Natural killer cell (primary cell): ENCODE data around the gene PLPP3. TPM values are rescaled to one million over a fixed set of nuclear protein-coding genes. Genes with fewer than 3 reads are reported as not detected.

Source experiments
- ATAC-seq, 3 donors: fragments of 150-1000 bp in 2 of 3; fragments of 200-7000 bp in 1 of 3; cut with Tn5 transposase; 1 replicate in 1 of 3; 2 replicates in 2 of 3; pipeline ENCODE4 v1.10.0; 2021; ENCODE audit warnings: mild to moderate bottlenecking in 2 of 3, moderate library complexity in 2 of 3
- DNase-seq, 2 donors: peaks; one replicate each; pipeline versions ENCODE4 v3.0.0 to v3.0.0-alpha.2; 2013 to 2021; ENCODE audit warnings: mixed read lengths in 1 of 2
- H3K27ac ChIP-seq: one replicate; pipeline ENCODE4 v1.5.1; 2013; ENCODE audit warnings: mild to moderate bottlenecking, low read length
- H3K27me3 ChIP-seq: one replicate; pipeline ENCODE4 v1.6.1; 2013; ENCODE audit warnings: low read length; ENCODE audit not compliant: control insufficient read depth, insufficient read depth
- H3K36me3 ChIP-seq: one replicate; pipeline ENCODE4 v1.6.1; 2013; ENCODE audit warnings: low read length; ENCODE audit not compliant: control insufficient read depth, insufficient read depth
- H3K4me1 ChIP-seq: one replicate; pipeline ENCODE4 v1.6.1; 2013; ENCODE audit warnings: low read length; ENCODE audit not compliant: control insufficient read depth, insufficient read depth
- H3K4me3 ChIP-seq: one replicate; pipeline ENCODE4 v1.5.1; 2013; ENCODE audit warnings: low read length
- H3K9me3 ChIP-seq: one replicate; pipeline ENCODE4 v1.6.1; 2013; ENCODE audit warnings: low read length; ENCODE audit not compliant: control insufficient read depth, insufficient read depth
- H3K27ac Mint-ChIP-seq, 2 donors: one replicate each; pipeline ENCODE4 v1.8.0; 2022; ENCODE audit warnings: mild to moderate bottlenecking in 2 of 2, mixed read lengths in 2 of 2, moderate library complexity in 1 of 2
- H3K27me3 Mint-ChIP-seq, 2 donors: one replicate each; pipeline ENCODE4 v1.8.0; 2022; ENCODE audit warnings: low read depth in 2 of 2, mixed read lengths in 2 of 2
- H3K36me3 Mint-ChIP-seq: one replicate; pipeline ENCODE4 v1.8.0; 2022; ENCODE audit warnings: mixed read lengths
- H3K4me1 Mint-ChIP-seq, 2 donors: one replicate each; pipeline ENCODE4 v1.8.0; 2022; ENCODE audit warnings: mixed read lengths in 2 of 2
- H3K4me3 Mint-ChIP-seq: one replicate; pipeline ENCODE4 v1.8.0; 2022; ENCODE audit warnings: mild to moderate bottlenecking, moderate library complexity, mixed read lengths
- H3K9me3 Mint-ChIP-seq, 2 donors: one replicate each; pipeline ENCODE4 v1.8.0; 2022; ENCODE audit warnings: mixed read lengths in 2 of 2
- WGBS: methylation state at CpG from one replicate; pipeline ENCODE4 v1.1.7; 2013; ENCODE audit warnings: missing lambda C conversion rate; ENCODE audit not compliant: insufficient coverage; 5-methylcytosine and 5-hydroxymethylcytosine counted together
- intact Hi-C: fragments of 100-400 bp; cut with micrococcal nuclease; formaldehyde crosslinking; loops from one replicate; pipeline ENCODE4 v1.14.2; 2022
- total RNA-seq, 4 donors: library from RNA; stranded (reverse); fragments of 120-200 nt in 1 of 4; gene quantifications; one replicate each; pipeline versions ENCODE4 v1.2.3 to v1.2.4, GENCODE V29; 2013 to 2022
- TF ChIP-seq, protein P1 (sequence below): fragments of 200-600 bp; IDR thresholded peaks from one replicate; pipeline ENCODE4 v1.8.0; 2022; ENCODE audit warnings: antibody characterized with exemption

The PLPP3 gene
- total RNA-seq, 3 donors from 2014 or later (not counting 1 experiment from before 2014, with no cell fraction given): 0.11 to 0.50 TPM; not detected in 1

DNA sequence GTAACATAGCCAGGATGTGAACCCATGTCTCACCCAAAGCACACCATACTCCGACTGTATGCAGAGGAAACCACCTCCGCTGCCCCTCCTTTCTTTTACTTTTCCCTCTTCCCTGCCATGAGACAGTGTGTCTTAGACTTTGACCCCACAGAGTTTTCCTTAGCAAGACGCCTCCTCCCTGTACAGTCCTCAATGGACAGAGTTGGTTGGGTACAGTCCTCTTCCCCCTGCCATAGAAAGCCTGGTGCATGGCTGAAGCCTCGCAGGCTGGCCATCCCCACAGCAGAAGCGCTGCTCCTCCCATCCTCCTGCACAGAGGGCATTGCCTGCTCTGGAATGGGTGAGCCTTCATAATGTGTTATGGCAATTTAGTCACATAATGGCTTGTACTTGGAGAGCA is 127.9 kb downstream of the PLPP3 start:
- Histone ChIP-seq H3K9me3 (no peaks in the 10 kb centered on the region), H3K36me3 (no peaks in the 10 kb centered on the region), H3K27ac (no peak overlapping the region), H3K4me3 (no peak overlapping the region), H3K4me1 (no peaks in the 10 kb centered on the region), H3K27me3 (no peaks in the 10 kb centered on the region)
- H3K27me3 Mint-ChIP-seq: peaks cover 11 to 13% of the 10 kb centered on the region in 2 donors
- TF ChIP-seq, protein P1, sequence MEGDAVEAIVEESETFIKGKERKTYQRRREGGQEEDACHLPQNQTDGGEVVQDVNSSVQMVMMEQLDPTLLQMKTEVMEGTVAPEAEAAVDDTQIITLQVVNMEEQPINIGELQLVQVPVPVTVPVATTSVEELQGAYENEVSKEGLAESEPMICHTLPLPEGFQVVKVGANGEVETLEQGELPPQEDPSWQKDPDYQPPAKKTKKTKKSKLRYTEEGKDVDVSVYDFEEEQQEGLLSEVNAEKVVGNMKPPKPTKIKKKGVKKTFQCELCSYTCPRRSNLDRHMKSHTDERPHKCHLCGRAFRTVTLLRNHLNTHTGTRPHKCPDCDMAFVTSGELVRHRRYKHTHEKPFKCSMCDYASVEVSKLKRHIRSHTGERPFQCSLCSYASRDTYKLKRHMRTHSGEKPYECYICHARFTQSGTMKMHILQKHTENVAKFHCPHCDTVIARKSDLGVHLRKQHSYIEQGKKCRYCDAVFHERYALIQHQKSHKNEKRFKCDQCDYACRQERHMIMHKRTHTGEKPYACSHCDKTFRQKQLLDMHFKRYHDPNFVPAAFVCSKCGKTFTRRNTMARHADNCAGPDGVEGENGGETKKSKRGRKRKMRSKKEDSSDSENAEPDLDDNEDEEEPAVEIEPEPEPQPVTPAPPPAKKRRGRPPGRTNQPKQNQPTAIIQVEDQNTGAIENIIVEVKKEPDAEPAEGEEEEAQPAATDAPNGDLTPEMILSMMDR: no peak
- no peaks in the 10 kb centered on the region for H3K36me3 Mint-ChIP-seq
- no peak for DNase-seq
- H3K4me1 Mint-ChIP-seq: no peaks in the 10 kb centered on the region
- intact Hi-C loops: no loop called here
- H3K27ac Mint-ChIP-seq: no peak overlapping the region
- no peaks in the 10 kb centered on the region for H3K9me3 Mint-ChIP-seq
- ATAC-seq: no peak
- 100% methylated on average over 5 of the region's 5 CpGs for WGBS
- H3K4me3 Mint-ChIP-seq: no peak overlapping the region

DNA sequence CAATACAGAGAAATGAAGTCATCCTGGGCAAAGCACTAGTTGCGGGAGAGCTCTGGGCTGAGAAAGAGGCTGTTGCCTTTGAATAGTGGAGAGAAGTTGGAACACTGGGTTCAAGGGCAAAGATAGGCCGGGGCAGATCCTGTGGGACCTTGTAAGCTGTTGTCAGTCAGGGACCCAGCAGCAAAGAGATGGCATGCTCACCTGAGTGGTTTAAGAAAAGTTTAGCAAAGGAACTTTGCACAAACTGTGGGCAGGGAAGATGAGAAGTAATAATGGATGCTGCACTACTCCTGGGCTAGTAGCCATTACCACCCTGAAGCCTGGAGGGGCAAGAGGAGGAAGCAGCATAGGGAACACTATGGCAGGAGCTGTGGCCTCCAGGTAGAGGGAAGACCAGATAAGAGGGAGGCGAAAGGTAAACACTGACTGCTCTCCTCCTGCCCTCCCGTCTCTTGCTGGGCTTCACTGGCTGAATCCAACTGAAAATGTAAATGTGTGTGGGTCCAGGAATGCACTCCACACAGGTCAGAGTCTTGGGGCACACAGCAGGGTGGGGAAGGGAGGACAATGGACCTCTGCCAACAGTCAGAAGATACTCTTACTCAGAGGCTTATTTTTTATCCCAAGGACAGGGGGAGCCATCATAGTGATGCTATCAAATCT is 129.2 kb downstream of the PLPP3 start:
- Mint-ChIP-seq H3K4me1 (no peaks in the 10 kb centered on the region), H3K36me3 (no peaks in the 10 kb centered on the region), H3K27ac (no peak overlapping the region), H3K27me3 (peaks cover 11 to 13% of the 10 kb centered on the region in 2 donors), H3K9me3 (peaks cover 0 to 2% of the 10 kb centered on the region in 2 donors), H3K4me3 (no peak overlapping the region)
- intact Hi-C loops: no loop called here
- Histone ChIP-seq H3K4me3 (no peak overlapping the region), H3K9me3 (no peaks in the 10 kb centered on the region), H3K27ac (no peak overlapping the region), H3K4me1 (no peaks in the 10 kb centered on the region), H3K36me3 (no peaks in the 10 kb centered on the region), H3K27me3 (no peaks in the 10 kb centered on the region)
- no peak for ATAC-seq
- 92% methylated on average over 4 of the region's 4 CpGs for WGBS
- DNase-seq: no peak
- TF ChIP-seq, protein P1: no peak

DNA sequence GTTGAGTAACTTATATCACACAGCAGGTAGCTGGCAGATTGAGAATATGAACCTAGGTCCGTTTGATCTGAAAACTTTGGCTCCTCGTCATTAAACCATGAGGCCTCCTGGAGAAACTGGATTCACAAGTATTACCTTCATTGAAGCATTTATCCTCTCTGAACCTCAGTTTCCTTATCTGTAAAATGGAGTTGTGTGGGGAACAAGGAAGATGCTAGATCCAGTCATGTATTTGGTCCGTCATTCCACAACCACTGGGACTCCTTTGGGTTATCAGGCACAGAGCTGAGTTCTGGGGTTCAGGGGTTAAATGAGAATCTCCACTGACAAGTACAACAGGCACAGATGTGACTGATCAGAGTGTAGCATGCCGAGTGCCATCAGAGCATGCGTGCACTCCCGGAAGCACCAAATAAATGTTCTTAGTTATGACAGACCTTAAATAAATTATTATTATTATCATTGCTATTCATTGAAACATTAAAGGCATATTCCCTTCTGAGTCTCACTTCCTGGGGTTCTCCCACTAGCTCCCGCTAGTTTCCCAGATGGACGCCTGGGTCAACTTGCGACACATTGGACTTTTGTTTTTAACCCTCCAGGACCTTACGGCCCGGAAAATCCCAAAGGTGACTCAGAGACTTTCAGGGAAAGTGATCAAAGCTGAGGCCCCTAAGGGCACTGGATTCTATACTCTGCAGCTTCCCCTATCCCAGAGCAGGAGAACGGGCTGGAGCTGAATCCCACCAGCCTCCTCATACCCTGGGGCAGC is 130.6 kb downstream of the PLPP3 start:
- TF ChIP-seq, protein P1: no peak
- Histone ChIP-seq H3K4me1 (no peaks in the 10 kb centered on the region), H3K36me3 (no peaks in the 10 kb centered on the region), H3K9me3 (no peaks in the 10 kb centered on the region), H3K27ac (no peak overlapping the region), H3K27me3 (no peaks in the 10 kb centered on the region), H3K4me3 (no peak overlapping the region)
- DNase-seq (no peak), ATAC-seq (no peak)
- Mint-ChIP-seq H3K27ac (no peak overlapping the region), H3K4me3 (no peak overlapping the region), H3K9me3 (peaks cover 0 to 2% of the 10 kb centered on the region in 2 donors), H3K27me3 (peaks cover 11 to 12% of the 10 kb centered on the region in 2 donors), H3K4me1 (no peaks in the 10 kb centered on the region), H3K36me3 (no peaks in the 10 kb centered on the region)
- 84% methylated on average over 11 of the region's 12 CpGs for WGBS
- intact Hi-C loops: no loop called here
